SU-DHL-6 (cell line): Measurements from ENCODE around the gene TTC3.

Source experiments
- H2AFZ ChIP-seq: fragments of 200-600 bp; sonication (generic); 2 replicates; pipeline ENCODE4 v1.6.1; 2014; ENCODE audit warnings: low read depth, mild to moderate bottlenecking, moderate library complexity, mixed read lengths, antibody characterized with exemption, low read length; ENCODE audit not compliant: severe bottlenecking
- H3F3A ChIP-seq: fragments of 200-600 bp; shearing (Covaris generic); 2 replicates; pipeline ENCODE4 v1.6.0; 2016; ENCODE audit warnings: antibody characterized with exemption, mild to moderate bottlenecking; ENCODE audit not compliant: insufficient read depth
- H3K27ac ChIP-seq: fragments of 200-600 bp; sonication (generic); 2 replicates; pipeline ENCODE4 v1.5.1; 2016; ENCODE audit warnings: low read depth, mild to moderate bottlenecking, low read length, moderate library complexity, mixed read lengths
- H3K27me3 ChIP-seq: fragments of 200-600 bp; sonication (generic), shearing (Covaris generic); 2 replicates; pipeline ENCODE4 v1.6.0; 2014; ENCODE audit warnings: mild to moderate bottlenecking, low read length
- H3K36me3 ChIP-seq: fragments of 200-600 bp; sonication (generic); 2 replicates; pipeline ENCODE4 v1.6.1; 2014; ENCODE audit warnings: mild to moderate bottlenecking, low read length, mixed read lengths
- H3K4me2 ChIP-seq: fragments of 300-600, 200-600 bp; shearing (Covaris generic), sonication (generic); 2 replicates; pipeline ENCODE4 v1.6.0; 2014; ENCODE audit warnings: low read length, low read depth, mild to moderate bottlenecking; ENCODE audit not compliant: poor library complexity, severe bottlenecking
- H3K4me3 ChIP-seq: fragments of 200-600 bp; sonication (generic); 2 replicates; pipeline ENCODE4 v1.5.1; 2014; ENCODE audit warnings: antibody characterized with exemption, low read length, mild to moderate bottlenecking, mixed read lengths; ENCODE audit not compliant: insufficient read depth, poor library complexity, severe bottlenecking
- H3K79me2 ChIP-seq: fragments of 200-600 bp; sonication (generic); 2 replicates; pipeline ENCODE4 v1.6.1; 2014; ENCODE audit warnings: mild to moderate bottlenecking, low read length, moderate library complexity; ENCODE audit not compliant: insufficient read depth
- H3K9ac ChIP-seq: fragments of 200-600 bp; sonication (generic); 2 replicates; pipeline ENCODE4 v1.7.0; 2014; ENCODE audit warnings: mild to moderate bottlenecking, low read length
- H3K9me2 ChIP-seq: fragments of 200-600 bp; sonication (generic); replicated peaks from 2 replicates; pipeline ENCODE4 v1.6.1; 2014; ENCODE audit warnings: low read length; ENCODE audit not compliant: insufficient read depth
- H3K9me3 ChIP-seq: fragments of 200-600 bp; sonication (generic); 2 replicates; pipeline ENCODE4 v1.6.1; 2014; ENCODE audit warnings: low read length, mixed read lengths; ENCODE audit not compliant: insufficient read depth
- H4K20me1 ChIP-seq: fragments of 200-600 bp; sonication (generic); 2 replicates; pipeline ENCODE4 v1.6.1; 2014; ENCODE audit warnings: low read depth, mild to moderate bottlenecking, antibody characterized with exemption, low read length, moderate library complexity, mixed read lengths
- EZH2phosphoT487 ChIP-seq: fragments of 200-600 bp; sonication (generic), shearing (Covaris generic); conservative IDR thresholded peaks from 2 replicates; pipeline ENCODE4 v1.6.1; 2018; ENCODE audit warnings: mild to moderate bottlenecking, antibody characterized with exemption, low read length, moderate library complexity, mixed read lengths
- TF ChIP-seq, protein P1 (sequence below): fragments of 200-600 bp; sonication (generic); IDR thresholded peaks from one replicate; pipeline ENCODE4 v1.5.1; 2017; ENCODE audit warnings: antibody characterized with exemption, mild to moderate bottlenecking, low read length, moderate library complexity; ENCODE audit not compliant: insufficient read depth, poor library complexity, severe bottlenecking

Gene TTC3

DNA sequence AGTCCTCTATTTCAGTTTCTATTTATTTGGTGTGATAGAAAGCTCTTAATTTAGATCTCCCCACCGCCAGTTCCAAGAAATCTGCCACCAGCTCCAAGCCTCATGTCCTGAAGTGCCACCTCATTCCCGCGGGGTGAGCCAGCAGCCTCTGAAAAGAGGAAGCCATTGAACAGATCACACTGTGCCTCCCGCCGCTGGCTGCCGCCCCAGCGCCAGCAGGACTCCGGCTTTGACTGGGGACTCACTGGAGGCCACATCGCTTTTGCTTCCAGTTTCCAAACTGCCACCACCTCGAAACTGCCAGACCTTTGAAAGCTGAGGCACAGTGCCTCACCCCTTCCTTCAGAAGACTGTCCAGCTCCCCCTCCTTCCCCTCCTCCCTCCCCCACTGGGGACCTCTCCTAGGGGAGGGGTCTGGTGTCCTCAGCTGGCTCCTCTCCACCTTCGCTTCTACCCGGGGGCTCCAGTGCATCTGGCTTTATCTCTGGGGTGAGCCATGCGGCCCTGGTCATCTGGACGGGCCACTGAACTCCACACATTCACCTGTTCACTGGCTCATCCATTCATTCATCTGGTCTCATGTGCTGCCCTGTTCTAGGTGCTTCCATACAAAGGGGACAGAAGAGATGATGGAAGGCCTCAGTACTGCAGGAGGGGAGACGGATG is 135.1 kb downstream of the TTC3 start:
- Histone ChIP-seq H3K27me3 (no peaks in the 10 kb centered on the region), H2AFZ (no peak overlapping the region), H3K27ac (no peak overlapping the region), H3K4me2 (no peak overlapping the region), H3K36me3 (peaks cover 9% of the 10 kb centered on the region; the same call in 1 of the 2 replicates), H3K9ac (no peak overlapping the region), H3K4me3 (no peak overlapping the region), H3F3A (no peaks in the 10 kb centered on the region), H3K9me3 (no peaks in the 10 kb centered on the region; the same call in 1 of the 2 replicates), H3K79me2 (no peaks in the 10 kb centered on the region), H4K20me1 (no peaks in the 10 kb centered on the region), H3K9me2 (no peaks in the 10 kb centered on the region)
- TF ChIP-seq, protein P1, sequence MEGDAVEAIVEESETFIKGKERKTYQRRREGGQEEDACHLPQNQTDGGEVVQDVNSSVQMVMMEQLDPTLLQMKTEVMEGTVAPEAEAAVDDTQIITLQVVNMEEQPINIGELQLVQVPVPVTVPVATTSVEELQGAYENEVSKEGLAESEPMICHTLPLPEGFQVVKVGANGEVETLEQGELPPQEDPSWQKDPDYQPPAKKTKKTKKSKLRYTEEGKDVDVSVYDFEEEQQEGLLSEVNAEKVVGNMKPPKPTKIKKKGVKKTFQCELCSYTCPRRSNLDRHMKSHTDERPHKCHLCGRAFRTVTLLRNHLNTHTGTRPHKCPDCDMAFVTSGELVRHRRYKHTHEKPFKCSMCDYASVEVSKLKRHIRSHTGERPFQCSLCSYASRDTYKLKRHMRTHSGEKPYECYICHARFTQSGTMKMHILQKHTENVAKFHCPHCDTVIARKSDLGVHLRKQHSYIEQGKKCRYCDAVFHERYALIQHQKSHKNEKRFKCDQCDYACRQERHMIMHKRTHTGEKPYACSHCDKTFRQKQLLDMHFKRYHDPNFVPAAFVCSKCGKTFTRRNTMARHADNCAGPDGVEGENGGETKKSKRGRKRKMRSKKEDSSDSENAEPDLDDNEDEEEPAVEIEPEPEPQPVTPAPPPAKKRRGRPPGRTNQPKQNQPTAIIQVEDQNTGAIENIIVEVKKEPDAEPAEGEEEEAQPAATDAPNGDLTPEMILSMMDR, result no peak
- TF ChIP-seq EZH2phosphoT487, result no peak

DNA sequence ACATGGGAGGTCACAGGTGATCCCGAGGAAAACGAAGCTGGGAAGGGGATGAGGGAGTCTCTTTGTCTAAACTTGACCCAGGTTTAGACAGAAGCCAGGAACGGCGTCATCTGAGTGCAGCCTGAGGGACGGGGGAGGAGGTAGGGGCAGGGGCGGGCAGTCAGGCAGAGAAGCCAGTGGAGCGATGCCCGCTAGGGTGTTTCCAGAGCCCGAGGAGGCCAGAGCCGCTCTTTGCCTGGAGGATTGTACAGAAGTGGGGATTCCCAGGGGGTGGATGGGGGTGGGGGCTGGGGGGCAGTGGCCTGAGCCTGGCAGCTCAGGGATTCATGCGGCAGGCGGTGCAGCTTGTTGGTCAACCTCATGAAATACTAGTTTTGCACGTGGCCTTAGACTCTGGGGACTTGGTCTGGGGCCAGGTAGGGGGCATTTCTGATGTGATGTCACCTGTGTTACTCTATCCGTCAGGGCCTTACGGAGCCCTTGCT is 135.7 kb downstream of the TTC3 start:
- Histone ChIP-seq H3K4me2 (no peak overlapping the region), H3K9me2 (no peaks in the 10 kb centered on the region), H4K20me1 (no peaks in the 10 kb centered on the region), H3K9me3 (no peaks in the 10 kb centered on the region; the same call in 1 of the 2 replicates), H2AFZ (no peak overlapping the region), H3K27ac (no peak overlapping the region), H3K4me3 (no peak overlapping the region), H3K9ac (no peak overlapping the region), H3K36me3 (peaks cover 9% of the 10 kb centered on the region; the same call in 1 of the 2 replicates), H3K27me3 (no peaks in the 10 kb centered on the region), H3K79me2 (no peaks in the 10 kb centered on the region), H3F3A (no peaks in the 10 kb centered on the region)
- TF ChIP-seq EZH2phosphoT487, result no peak
- TF ChIP-seq, protein P1, result no peak

DNA sequence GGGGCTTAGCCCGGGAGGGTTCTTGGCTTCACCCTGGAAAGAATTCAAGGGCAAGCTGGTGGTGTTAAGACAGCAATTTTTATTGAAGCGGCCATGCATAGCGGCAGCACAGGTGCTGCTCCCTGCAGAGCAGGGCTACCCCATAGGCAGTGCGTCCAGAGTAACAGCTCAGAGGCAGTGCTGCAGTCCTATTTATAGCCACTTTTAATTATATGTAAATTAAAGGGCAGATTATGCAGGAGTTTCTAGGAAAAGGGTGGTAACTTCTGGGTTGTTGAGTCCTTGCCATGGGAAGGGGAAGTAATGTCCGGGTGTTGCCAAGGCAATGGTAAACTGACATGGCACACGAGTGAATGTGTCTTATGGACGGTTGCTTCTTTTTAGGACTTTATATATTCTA is 137.1 kb downstream of the TTC3 start:
- no peaks in the 10 kb centered on the region for H3K79me2 ChIP-seq
- H3K27ac ChIP-seq, result no peak overlapping the region
- H4K20me1 ChIP-seq, result no peaks in the 10 kb centered on the region
- H2AFZ ChIP-seq, result no peak overlapping the region
- no peak overlapping the region for H3K9ac ChIP-seq
- no peak for TF ChIP-seq EZH2phosphoT487
- TF ChIP-seq, protein P1, result no peak
- H3K9me2 ChIP-seq, result no peaks in the 10 kb centered on the region
- H3K36me3 ChIP-seq, result peaks cover 9% of the 10 kb centered on the region; the same call in 1 of the 2 replicates
- H3K4me3 ChIP-seq, result no peak overlapping the region
- no peak overlapping the region for H3K4me2 ChIP-seq
- no peaks in the 10 kb centered on the region for H3F3A ChIP-seq
- H3K9me3 ChIP-seq, result no peaks in the 10 kb centered on the region; the same call in 1 of the 2 replicates
- H3K27me3 ChIP-seq, result no peaks in the 10 kb centered on the region
